Tibial nerve (tissue), 4 donors: ENCODE data around the gene RRM2. TPM values are rescaled to one million over a fixed set of nuclear protein-coding genes. Genes with fewer than 3 reads are reported as not detected.

Experiments used
- DNase-seq, 2 donors: peaks; one replicate each; pipeline ENCODE4 v3.0.0-alpha.2; 2019; ENCODE audit warnings: low spot score in 2 of 2
- H3K27ac ChIP-seq, 4 donors: fragments of 200-600 bp; sonication (generic) in 3 of 4; one replicate each; pipeline ENCODE4 v1.5.1; 2017 to 2019; ENCODE audit warnings: mild to moderate bottlenecking in 1 of 4
- H3K27me3 ChIP-seq, 2 donors: fragments of 200-600 bp; sonication (generic) in 1 of 2; one replicate each; pipeline versions ENCODE4 v1.5.1 to v1.6.0; 2017 to 2019
- H3K36me3 ChIP-seq, 3 donors: fragments of 200-600 bp; sonication (generic); one replicate each; pipeline ENCODE4 v1.5.1; 2018 to 2019
- H3K4me1 ChIP-seq, 4 donors: fragments of 200-600 bp; sonication (generic) in 3 of 4; one replicate each; pipeline ENCODE4 v1.5.1; 2017 to 2019
- H3K4me3 ChIP-seq, 4 donors: fragments of 200-600 bp; sonication (generic) in 3 of 4; one replicate each; pipeline ENCODE4 v1.5.1; 2017 to 2019; ENCODE audit warnings: mild to moderate bottlenecking in 1 of 4, moderate library complexity in 1 of 4
- H3K9me3 ChIP-seq, 4 donors: fragments of 200-600 bp; sonication (generic) in 3 of 4; one replicate each; pipeline ENCODE4 v1.5.1; 2017 to 2019
- CTCF ChIP-seq, 5 experiments: fragments of 200-600 bp in 3 of 5; fragments of 450-650 bp in 2 of 5; sonication (generic) in 3 of 5; IDR thresholded peaks; one replicate each; pipeline ENCODE4 v1.5.1; 2016 to 2019; ENCODE audit warnings: antibody characterized with exemption in 5 of 5, mild to moderate bottlenecking in 3 of 5, moderate library complexity in 2 of 5
- EP300 ChIP-seq, 2 donors: sonication (generic); formaldehyde crosslinking; IDR thresholded peaks; one replicate each; pipeline ENCODE4 v1.6.1; 2017; ENCODE audit warnings: antibody characterized with exemption in 2 of 2, mild to moderate bottlenecking in 1 of 2
- POLR2A ChIP-seq, 2 donors: fragments of 450-650 bp; IDR thresholded peaks; one replicate each; pipeline ENCODE4 v1.6.1; 2017; ENCODE audit warnings: antibody characterized with exemption in 2 of 2, mild to moderate bottlenecking in 2 of 2, moderate library complexity in 2 of 2
- WGBS, 2 donors: methylation state at CpG; one replicate each; pipeline ENCODE4 v1.1.5; 2018; 5-methylcytosine and 5-hydroxymethylcytosine counted together
- total RNA-seq, 4 donors: library from RNA; depleted of rRNA; stranded (reverse); fragments of >200 nt; gene quantifications; one replicate each; pipeline ENCODE4 v1.1.0, GENCODE V29; 2016

RRM2 gene
- total RNA-seq, 4 donors from 2014 or later = 0.59 to 0.60 TPM; not detected in 2

GRCh38 chr2:10123281-10123680 lies 742 bp downstream of the RRM2 start:
- WGBS, 2 donors = 4 to 7% methylated on average over 18 of the region's 18 CpGs
- H3K27ac ChIP-seq = no peak overlapping the region
- H3K4me1 ChIP-seq = peaks cover 4 to 44% (median 22%) of the 10 kb centered on the region in 4 donors
- no peak for DNase-seq
- H3K36me3 ChIP-seq = no peaks in the 10 kb centered on the region
- H3K4me3 ChIP-seq = peak overlapping the region in 2 of 4 donors; percentile 50 to 69
- H3K27me3 ChIP-seq = peaks cover 0 to 18% of the 10 kb centered on the region in 2 donors
- H3K9me3 ChIP-seq = no peaks in the 10 kb centered on the region
- TF ChIP-seq POLR2A (IDR thresholded peaks at IDR 0.05) (no peak), CTCF (IDR thresholded peaks at IDR 0.05) (no peak), EP300 (IDR thresholded peaks at IDR 0.05) (no peak)

GRCh38 chr2:10124538-10125045 lies 2.1 kb downstream of the RRM2 start:
- Histone ChIP-seq H3K9me3 (no peaks in the 10 kb centered on the region), H3K4me3 (no peak overlapping the region), H3K36me3 (no peaks in the 10 kb centered on the region), H3K4me1 (peaks cover 4 to 44% (median 22%) of the 10 kb centered on the region in 4 donors), H3K27me3 (peaks cover 0 to 18% of the 10 kb centered on the region in 2 donors), H3K27ac (no peak overlapping the region)
- TF ChIP-seq EP300 (IDR thresholded peaks at IDR 0.05) (no peak), CTCF (IDR thresholded peaks at IDR 0.05) (peak; percentile 49 to 76 (median 64)), POLR2A (IDR thresholded peaks at IDR 0.05) (no peak)
- WGBS, 2 donors = 15 to 16% methylated on average over 5 of the region's 5 CpGs
- DNase-seq = peak in 1 of 2 donors; percentile 78

- Histone ChIP-seq H3K27me3 (peaks cover 0 to 18% of the 10 kb centered on the region in 2 donors), H3K4me1 (peaks cover 4 to 35% (median 18%) of the 10 kb centered on the region in 4 donors), H3K4me3 (no peak overlapping the region), H3K27ac (no peak overlapping the region), H3K9me3 (no peaks in the 10 kb centered on the region), H3K36me3 (no peaks in the 10 kb centered on the region)
- no peak for TF ChIP-seq CTCF (IDR thresholded peaks at IDR 0.05)
- DNase-seq = no peak
- WGBS, 2 donors = 85 to 86% methylated on average over 6 of the region's 6 CpGs
These were observed 3.5 kb downstream of the RRM2 start for GRCh38 chr2:10125842-10126631.

- H3K27me3 ChIP-seq = peaks cover 0 to 18% of the 10 kb centered on the region in 2 donors
- no peak overlapping the region for H3K27ac ChIP-seq
- no peak for DNase-seq
- 40 to 52% methylated on average over 5 of the region's 5 CpGs for WGBS, 2 donors
- H3K9me3 ChIP-seq = no peaks in the 10 kb centered on the region
- TF ChIP-seq EP300 (IDR thresholded peaks at IDR 0.05) (no peak), POLR2A (IDR thresholded peaks at IDR 0.05) (no peak), CTCF (IDR thresholded peaks at IDR 0.05) (no peak)
- no peak overlapping the region for H3K4me3 ChIP-seq
- peaks cover 4 to 31% (median 14%) of the 10 kb centered on the region in 4 donors for H3K4me1 ChIP-seq
- no peaks in the 10 kb centered on the region for H3K36me3 ChIP-seq
These were observed 4.1 kb downstream of the RRM2 start for GRCh38 chr2:10126632-10127026.

GRCh38 chr2:10128420-10128819 lies 5.9 kb downstream of the RRM2 start:
- peaks cover 0 to 13% (median 2%) of the 10 kb centered on the region in 4 donors for H3K4me1 ChIP-seq
- H3K4me3 ChIP-seq = no peak overlapping the region
- peaks cover 0 to 10% of the 10 kb centered on the region in 2 donors for H3K27me3 ChIP-seq
- no peak for TF ChIP-seq EP300 (IDR thresholded peaks at IDR 0.05)
- TF ChIP-seq POLR2A (IDR thresholded peaks at IDR 0.05) = no peak
- TF ChIP-seq CTCF (IDR thresholded peaks at IDR 0.05) = no peak
- no peaks in the 10 kb centered on the region for H3K9me3 ChIP-seq
- H3K27ac ChIP-seq = no peak overlapping the region
- H3K36me3 ChIP-seq = no peaks in the 10 kb centered on the region
- no peak for DNase-seq
